GM21423 (cell line): Measurements from ENCODE around the gene OSBPL3.

Source experiments
- ATAC-seq: cut with Tn5 transposase; IDR thresholded peaks from one replicate; pipeline ENCODE4 v1.9.1; 2021; ENCODE audit warnings: mild to moderate bottlenecking, moderate library complexity; ENCODE audit not compliant: unreplicated experiment

OSBPL3 gene

DNA sequence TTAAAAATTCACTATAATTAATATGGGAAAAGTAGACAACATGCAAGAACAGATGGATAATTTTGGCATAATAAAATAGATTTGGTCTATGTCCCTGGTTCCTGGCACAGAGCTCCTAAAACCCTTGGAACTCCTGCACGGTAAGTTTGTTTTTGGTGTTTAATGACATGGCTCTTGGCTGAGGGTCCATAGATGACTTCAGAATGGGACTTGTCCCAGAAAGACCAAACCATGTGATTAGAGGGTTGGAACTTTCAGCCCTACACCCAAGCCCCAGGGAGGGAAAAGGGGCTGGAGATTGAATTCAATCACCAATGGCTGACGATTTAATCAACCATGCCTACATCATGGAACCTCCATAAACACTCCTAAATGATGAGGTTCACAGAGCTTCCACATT lies 210.1 kb downstream of the OSBPL3 start:
- no peak for ATAC-seq

DNA sequence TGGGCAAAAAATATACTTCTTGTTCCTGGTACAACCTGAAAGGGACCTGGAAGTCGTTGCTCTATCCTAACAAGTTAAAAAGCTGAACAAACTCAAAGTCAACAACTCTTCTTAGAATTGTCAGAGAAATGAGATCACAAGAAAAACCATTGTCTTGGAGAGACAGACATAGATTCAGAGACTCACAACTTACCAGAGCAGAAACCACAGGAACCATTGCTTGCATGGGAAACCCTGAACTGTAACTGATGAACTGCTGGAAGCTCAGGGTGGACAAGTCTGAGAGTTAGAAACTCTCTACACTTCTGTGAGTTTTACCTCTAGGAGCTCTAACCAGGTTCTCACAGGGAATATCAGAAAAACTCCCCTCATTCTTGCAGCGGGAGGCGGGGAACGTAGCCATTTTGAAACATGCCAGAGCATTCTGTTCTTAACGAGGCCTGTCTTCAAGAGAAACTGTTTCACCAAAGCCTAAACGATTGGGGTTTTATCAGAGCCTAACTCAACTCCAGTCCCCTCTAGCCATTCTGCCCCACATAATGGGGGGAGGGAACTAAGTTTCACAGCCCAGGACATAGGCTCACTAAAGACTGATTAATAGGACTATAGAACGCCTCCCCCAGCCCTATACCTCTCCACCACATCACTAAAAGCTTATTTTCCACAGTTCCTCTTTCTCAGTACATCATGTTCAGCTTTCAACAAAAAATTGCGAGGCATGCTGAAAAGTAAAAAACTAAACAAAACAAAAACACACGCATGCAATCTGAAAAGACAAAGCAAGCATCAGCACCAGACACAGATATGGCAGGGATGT lies 210.8 kb downstream of the OSBPL3 start:
- ATAC-seq, result no peak

DNA sequence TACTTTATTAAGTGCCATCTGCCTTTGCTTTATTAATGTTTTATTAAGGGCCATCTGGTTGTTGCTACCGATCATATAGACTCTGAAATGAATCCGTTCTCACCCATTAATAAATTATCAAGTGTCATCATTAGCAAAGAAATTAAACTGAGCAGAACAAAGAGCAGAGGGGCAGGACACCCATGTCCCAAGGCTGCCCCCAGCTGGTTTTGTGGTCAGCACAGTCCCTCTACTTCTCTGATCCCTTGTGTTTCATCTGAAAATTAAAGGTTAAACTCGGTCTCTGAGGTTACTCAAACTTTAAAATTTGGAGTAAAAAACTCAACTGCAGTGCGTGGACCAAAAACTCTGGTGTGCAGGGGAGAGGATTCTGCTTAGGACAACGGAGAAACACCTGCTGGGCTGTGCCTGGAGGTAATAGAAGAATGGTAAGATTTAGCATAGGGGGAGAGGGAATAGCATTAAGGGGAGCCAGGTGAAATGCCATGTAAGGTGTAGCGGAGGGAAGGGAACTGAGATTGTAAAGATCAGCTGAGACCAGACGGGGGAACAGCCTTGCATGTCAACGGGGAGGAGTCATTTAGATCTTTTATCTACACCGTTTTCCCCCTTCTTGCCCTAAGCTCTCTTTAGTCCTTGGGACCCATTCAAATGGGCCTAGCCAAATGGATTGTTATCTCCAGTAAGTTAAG lies 212.0 kb downstream of the OSBPL3 start:
- no peak for ATAC-seq

DNA sequence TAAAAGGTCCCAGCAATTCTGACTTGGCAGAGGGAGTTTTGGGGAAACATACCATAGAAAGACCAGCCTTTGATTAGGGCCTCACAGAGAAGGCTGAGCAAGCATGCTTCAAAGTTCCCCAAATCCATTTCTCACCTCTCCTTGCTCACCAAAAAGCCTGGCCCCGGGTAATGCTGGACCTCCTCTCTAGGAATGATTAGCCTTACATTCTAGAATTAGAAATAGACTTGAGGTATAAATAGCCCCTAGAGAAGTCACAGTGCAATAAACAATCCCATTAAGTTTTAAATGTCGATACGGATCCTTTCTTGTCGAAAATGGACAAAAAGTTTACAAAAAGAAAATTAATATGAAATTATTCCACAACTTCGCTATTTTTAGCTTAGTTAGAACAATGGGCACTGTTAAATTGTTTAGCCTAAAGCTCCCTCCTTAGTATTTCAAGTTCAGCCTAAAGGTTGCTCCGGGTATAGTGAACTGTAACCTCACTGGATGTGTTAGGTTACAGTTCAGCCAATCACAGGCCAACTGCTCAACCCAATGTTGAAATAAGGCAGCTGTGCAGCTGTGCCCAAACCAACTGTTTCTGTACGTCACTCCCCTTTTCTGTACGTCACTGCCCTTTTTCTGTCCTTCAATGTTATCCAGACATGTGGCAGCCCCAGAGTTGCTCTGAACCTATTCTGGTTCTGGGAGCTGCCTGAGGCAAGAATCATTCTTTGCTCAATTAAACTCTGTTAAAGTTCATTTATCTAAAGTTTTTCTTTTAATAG lies 214.8 kb downstream of the OSBPL3 start:
- no peak for ATAC-seq

DNA sequence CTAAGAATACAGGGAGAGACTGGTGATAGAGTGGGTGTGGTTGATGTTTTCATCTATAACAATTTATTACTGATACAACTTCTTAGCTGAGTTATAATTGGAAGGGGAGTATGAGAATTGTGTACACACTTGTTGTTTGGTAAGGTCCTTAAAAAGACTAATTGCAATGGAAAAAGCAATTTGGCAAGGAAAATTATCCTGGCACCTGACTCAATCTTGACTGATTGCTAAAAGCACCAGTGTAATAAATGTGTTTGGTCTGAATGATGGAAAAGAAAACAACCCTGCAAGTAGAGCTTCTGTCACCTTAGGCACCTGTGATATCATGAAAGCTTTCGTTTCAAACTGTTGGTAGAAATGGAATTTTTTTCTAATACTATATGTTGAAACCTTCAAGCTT lies 216.0 kb downstream of the OSBPL3 start:
- no peak for ATAC-seq

DNA sequence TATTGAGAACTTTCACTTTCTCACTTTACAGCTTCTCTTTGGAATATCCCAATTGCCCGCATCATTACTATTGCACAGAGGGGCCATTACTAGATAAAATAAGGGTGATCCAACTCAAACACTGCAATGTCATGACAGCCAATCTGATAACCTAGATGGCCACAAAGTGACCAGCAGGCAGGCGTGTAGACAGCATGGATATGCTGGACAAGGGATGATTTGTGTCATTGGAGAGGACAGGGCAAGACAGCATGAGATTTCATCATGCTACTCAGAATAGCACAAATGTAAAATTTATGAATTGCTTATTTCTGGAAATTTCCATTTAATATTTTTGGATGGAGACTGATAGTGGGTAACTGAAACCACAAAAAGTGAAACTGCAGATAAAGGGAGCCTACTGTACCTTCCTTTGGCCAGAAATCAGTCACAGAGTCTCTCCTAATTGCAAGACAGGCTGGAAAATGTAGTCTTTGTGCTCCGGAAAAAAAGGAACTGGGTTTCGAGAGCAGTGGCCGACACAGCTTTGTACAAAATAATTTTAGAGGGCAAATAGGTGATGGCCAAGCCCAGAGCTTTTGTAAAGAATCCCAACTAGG lies 216.6 kb downstream of the OSBPL3 start:
- no peak for ATAC-seq

DNA sequence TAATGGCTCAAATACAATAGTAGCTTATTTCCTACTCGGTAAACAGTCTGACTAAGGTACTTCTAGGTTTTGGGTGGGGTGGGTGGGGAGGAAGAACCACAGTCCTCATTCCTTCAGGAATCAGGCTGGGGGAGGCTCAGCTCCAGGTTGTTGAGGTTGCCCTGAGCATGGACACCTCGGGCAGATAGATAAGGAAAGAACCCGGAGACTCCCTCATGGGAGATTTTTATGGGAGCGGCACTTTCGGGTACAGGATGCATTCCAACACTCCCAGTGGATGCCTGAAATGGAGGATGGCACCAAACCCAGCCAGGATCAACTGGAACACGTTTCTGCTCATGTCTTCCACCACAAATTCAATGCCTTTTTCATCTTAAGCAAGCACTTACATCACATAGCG lies 217.2 kb downstream of the OSBPL3 start:
- no peak for ATAC-seq

DNA sequence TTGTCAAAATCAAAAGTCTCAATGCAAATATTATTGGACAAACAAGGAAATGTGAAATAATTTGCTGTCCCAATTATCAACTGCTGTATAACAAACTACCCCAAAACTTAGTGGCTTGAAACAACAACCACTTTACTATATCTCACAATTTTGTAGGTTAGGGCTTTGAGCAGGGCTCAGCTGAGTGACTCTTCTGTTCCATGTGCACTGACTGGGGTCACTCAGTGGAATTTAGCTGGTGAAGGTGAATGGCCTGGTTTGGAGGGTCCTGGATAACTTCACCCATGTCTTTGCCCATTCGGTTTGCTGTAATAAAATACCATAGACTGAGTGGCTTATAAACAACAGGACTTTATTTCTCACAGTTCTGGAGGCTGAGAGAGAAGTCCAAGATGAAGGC lies 219.0 kb downstream of the OSBPL3 start:
- no peak for ATAC-seq

DNA sequence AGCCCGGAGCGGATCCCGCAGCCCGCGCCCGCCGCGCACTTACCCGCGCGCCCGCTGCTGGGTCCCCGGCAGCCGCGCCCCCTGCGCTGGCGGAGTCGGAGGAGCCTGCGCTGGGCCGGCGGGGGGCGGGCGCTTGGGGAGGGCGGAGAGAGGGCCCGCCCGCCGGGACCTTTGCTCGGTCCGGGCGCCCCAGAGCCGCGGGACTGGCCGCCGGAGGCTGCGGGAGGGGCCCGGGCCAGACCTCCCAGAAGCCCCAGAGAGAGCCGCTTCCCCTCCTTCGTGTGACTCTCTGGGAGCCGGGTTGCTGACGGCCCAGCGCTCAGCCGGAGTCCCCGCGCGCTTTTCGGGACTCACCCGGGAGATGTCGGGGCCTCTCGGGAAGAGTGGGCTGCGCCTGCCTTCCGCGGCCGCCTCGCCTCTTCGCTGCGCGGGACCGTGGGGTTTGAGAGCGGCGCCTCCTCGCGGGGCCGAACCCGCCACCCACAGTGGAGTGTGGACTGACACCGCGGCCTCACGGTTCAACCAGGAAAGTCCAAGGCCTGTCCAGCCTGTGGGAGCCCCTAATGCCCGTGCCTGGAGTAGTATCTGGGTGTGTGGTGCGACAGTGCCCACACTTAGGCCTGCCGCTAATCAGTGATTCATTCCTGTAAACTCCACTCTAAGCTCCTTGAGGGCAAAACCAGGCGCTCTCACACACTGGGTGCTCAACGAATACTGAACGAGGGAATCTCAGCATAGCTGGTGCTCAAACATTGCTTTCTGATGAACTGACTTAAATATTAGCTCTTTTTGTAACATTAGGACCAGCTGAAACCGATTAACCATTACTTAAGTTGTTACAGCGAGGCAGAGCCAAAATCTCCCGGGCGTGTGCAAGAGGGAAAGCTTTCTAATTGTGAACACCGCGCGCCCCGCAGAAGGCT lies 222.4 kb downstream of the OSBPL3 start, which contains the start of gene GSDME:
Gene GSDME (minus strand): TSS at position 112 of the 923 bp plus-strand sequence. CDS start 7,690 bp downstream, outside the sequence.
- peak; percentile 46 for ATAC-seq

DNA sequence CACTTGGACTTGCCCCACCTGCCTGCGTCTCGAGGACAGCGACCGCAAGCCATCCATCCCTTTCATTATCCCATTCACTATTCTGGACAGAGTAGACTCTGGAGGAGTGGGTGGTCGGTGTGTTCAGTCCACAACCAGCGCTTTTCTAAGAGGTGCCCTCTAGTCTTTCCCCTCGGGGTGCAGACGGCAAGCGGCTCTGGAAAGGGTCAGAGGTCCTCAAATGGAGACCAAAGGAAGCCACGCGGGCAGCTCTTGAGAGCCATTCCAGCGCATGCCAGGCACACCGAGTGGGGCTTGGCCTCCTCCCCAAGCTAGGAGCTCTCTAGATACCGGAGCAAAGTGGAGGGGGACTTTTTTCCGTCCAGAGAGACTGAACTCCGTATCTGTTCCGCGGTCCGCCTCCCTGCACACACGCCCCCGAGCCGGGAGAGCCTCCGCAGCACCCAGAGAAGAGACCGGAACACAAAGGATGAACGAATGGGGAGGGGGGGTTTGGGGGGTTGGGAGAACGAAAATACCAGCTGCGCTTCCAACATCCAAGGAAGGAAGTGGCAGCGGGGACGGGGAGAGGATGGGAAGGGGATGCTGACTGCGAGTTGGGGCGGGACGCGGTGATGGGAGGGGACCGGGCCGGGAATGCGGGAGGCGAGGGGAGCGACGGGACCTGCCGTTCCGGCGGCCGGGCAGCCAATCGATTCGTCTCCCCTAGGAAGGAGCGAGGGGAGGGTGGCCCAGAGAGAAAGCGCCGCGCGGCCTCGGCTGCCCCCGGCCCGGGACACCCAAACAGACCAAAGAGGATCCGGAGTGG lies 223.2 kb downstream of the OSBPL3 start:
- no peak for ATAC-seq

DNA sequence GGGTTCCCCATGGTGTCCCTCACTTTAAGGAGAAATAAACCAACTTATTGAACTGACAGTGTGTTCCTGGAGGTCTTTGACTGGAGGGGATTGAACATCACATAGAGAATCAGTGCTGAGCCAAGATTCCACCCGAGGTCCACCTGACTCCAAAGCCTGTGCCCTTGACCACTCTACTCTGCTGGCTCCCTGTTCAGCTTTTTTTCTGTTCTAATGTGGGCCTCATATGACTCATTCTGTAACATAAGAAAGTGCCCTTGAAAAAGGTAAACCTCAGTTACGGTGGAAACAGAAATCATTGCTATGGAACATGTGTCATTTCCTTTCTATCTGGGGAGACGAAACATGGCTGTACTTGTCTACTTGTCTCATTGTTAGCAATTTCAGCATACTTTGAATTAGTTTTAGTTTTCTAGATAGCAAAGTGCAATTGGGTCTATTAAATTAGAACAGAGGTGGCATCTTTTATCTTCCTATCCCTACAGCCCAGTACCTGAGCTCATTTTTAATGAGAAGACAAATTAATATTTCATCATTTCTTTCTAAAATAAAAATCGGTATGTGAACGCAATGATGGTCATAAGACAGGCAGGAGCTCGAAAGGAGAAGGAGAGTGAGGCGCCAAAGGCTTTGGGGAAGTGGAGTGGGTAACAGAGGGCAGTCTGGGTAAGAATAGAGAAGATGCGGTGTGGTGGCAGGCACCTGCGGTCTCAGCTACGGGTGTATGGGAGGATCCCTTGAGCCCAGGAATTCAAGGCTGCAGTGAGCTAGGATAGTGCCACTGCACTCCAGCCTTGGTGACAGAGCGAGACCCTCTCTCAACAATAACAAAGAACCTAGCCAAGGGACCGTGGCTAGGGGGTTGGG lies 224.2 kb downstream of the OSBPL3 start:
- ATAC-seq, result peak; percentile 64

DNA sequence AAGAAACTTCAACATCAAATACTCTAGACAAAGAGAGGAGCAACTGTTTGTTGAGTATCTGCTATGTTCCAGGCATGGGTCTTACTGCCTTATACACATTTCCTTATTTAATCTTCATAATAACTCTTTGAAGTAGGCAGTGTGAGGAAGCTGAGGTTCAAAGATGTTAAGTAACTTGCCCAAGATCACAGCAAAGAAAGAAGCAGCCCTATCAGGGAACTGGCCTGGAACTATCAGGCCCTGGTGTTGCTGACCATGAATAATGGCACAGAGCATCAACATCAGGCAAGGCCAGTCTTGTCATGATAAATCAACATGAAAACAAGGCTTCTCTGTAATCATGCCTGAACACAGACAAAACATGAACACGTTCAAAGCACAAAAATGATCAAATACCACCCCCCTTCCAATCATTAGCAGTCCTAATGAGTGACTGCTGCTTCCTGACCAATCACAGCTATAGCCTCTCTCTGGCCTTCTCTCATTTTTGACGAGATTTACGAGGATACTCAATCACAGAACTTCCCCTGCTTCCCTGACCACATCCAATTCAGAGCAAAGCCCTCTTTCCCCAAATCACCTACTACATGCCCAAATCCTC lies 225.0 kb downstream of the OSBPL3 start:
- ATAC-seq, result no peak

DNA sequence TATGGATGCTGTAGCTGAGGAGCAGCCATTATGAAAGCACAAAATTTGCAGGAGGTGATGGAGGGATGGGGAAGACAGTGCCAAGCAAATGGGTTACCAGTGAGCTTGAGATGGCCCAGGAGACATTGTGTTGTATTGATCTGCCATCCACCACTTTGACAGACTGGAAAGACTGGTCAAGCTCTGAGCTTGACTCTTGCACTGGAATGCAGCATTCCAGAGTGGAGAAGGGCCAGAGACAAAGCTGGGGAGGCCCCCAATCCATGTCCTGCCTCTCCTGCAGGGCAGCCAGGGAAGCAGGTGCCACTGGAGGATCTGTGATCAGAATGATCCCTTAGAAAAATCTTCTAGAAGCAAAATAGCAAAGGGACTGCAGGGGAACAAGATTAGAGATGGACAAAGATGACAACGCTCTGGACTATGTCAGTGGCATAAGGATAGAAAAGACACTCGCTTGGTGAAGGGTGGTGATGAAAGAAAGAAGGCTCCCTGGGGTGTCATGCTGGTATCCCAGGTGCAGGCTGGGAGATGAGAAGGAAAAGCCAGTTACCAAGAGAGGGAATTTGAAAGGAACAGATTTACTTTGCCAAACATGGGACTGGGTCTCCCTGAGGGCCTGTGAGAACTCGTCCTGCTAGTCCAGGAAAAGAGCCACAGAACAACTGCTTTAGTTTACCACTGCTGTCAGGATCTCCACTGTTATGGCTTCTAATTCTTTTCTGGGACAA lies 227.7 kb downstream of the OSBPL3 start:
- no peak for ATAC-seq

DNA sequence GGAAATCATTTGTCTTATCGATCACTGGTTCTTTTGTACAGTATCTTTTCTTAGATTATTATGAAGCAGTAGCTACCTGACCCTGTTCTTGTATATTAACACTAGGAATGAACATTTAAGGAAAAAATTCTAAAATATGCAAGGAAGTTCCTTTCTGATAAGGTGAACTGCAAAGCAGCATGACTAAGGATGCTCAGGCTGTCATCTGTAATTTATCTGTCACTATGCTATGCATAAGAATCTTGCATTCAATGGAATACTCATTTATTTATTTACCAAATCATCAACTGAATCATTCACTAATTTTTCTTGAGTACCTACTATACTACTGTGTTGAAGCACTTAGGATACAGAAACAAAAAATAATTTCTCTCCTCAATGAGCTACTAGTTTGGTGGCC lies 228.5 kb downstream of the OSBPL3 start:
- no peak for ATAC-seq

DNA sequence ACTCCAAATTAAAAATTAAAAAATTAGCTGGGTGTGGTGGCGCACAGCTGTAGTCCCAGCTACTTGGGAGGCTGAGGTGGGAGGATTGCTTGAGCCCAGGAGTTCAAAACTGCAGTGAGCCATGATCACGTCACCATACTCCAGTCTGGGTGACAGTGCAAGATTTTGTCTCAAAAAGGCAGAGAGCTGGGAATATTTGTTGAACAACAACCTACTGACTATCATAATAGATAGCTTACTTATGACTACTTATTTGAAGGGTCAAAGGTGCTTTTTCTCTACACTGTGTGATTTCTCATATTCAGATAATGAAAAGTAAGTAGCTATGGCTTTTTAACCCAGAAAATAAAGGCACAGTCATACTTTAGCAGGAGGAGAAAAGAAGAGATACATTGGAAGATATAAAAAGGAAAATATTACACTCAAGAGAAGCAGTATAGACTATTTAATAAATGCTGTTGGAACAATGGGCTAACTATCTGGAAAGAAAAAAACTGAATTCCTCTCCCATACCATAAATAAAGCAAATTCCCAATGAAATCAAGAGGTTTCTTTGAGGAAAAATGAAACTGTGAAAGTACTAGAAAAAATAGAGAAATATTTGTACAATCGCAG lies 229.4 kb downstream of the OSBPL3 start:
- no peak for ATAC-seq

DNA sequence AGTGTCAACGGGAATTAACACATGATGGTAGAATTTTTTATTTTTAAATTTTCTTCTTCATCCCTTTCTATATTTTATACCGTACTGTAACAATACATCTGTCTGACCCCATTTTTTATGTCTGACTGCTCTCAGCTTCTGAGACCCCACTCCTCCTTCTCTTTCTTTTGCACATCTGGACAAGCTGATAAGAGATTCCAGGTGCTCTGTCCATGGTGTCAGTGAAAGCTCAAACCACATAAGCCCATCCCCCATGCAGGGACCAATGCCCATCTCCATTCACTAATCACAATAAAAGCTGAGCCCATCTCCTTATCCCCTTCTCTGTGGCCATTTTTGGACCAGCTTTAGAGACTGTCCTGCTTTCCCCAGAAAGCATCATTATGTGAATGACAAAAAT lies 231.5 kb downstream of the OSBPL3 start:
- no peak for ATAC-seq
